ES-I3 (cell line): ENCODE results near the gene USP7.
"Not testable (repeated sequence)": the region's sequence is repeated elsewhere in the genome, so short reads cannot be mapped to it uniquely, and the experiment has no call there.

Source experiments
- H3K36me3 ChIP-seq: 2 replicates; pipeline ENCODE4 v1.6.1; 2013; ENCODE audit warnings: mild to moderate bottlenecking, low read length, control low read depth, moderate library complexity; ENCODE audit not compliant: insufficient read depth
- H3K4me1 ChIP-seq: 2 replicates; pipeline ENCODE4 v1.6.1; 2013; ENCODE audit warnings: mild to moderate bottlenecking, control low read depth, low read length; ENCODE audit not compliant: insufficient read depth
- H3K9ac ChIP-seq: 2 replicates; pipeline ENCODE4 v1.6.1; 2013; ENCODE audit warnings: low read depth, mild to moderate bottlenecking, low read length, moderate library complexity
- H3K9me3 ChIP-seq: 2 replicates; pipeline ENCODE4 v1.6.1; 2013; ENCODE audit warnings: mild to moderate bottlenecking, low read length, moderate library complexity; ENCODE audit not compliant: control insufficient read depth, insufficient read depth

USP7 gene

GRCh38 chr16:8882725-8883377 lies 80.9 kb downstream of the USP7 start:
- Histone ChIP-seq H3K36me3 (no peaks in the 10 kb centered on the region; the same call in 1 of the 2 replicates), H3K9me3 (no peaks in the 10 kb centered on the region), H3K4me1 (peaks cover 11% of the 10 kb centered on the region; the same call in 1 of the 2 replicates), H3K9ac (no peak overlapping the region)

GRCh38 chr16:8882041-8882617 lies 81.6 kb downstream of the USP7 start, which contains the start of gene LITAFD:
TSS of gene LITAFD (plus strand) at chr16:8882351. CDS start at chr16:8884356, 2,005 bp downstream.
- Histone ChIP-seq H3K9ac (no peak within 1 kb of the TSS), H3K9me3 (no peaks in the 10 kb centered on the region), H3K4me1 (peaks cover 12% of the 10 kb centered on the region; the same call in 1 of the 2 replicates), H3K36me3 (no peaks in the 10 kb centered on the region)

- H3K9ac ChIP-seq, result no peak overlapping the region
- H3K9me3 ChIP-seq, result no peaks in the 10 kb centered on the region
- H3K36me3 ChIP-seq, result no peaks in the 10 kb centered on the region
- peaks cover 6% of the 10 kb centered on the region; the same call in 1 of the 2 replicates for H3K4me1 ChIP-seq
Observed at GRCh38 chr16:8880839-8881510, 82.7 kb downstream of the USP7 start.

- H3K9ac ChIP-seq, result no peak overlapping the region
- no peaks in the 10 kb centered on the region for H3K9me3 ChIP-seq
- peaks cover 6% of the 10 kb centered on the region; the same call in 1 of the 2 replicates for H3K4me1 ChIP-seq
- no peaks in the 10 kb centered on the region for H3K36me3 ChIP-seq
Observed at GRCh38 chr16:8878523-8878911, 85.2 kb downstream of the USP7 start.

- H3K36me3 ChIP-seq, result no peaks in the 10 kb centered on the region
- no peaks in the 10 kb centered on the region for H3K9me3 ChIP-seq
- H3K4me1 ChIP-seq, result peaks cover 6% of the 10 kb centered on the region; the same call in 1 of the 2 replicates
- no peak overlapping the region for H3K9ac ChIP-seq
Observed at GRCh38 chr16:8877894-8878522, 85.7 kb downstream of the USP7 start.

- H3K9me3 ChIP-seq, H3K9ac ChIP-seq, H3K36me3 ChIP-seq: not testable (repeated sequence)
- peaks cover 11% of the 10 kb centered on the region; the same call in 1 of the 2 replicates for H3K4me1 ChIP-seq
Observed at GRCh38 chr16:8875317-8875716, 88.4 kb downstream of the USP7 start.

- no peak overlapping the region for H3K9ac ChIP-seq
- peaks cover 11% of the 10 kb centered on the region; the same call in 1 of the 2 replicates for H3K4me1 ChIP-seq
- no peaks in the 10 kb centered on the region for H3K36me3 ChIP-seq
- no peaks in the 10 kb centered on the region for H3K9me3 ChIP-seq
Observed at GRCh38 chr16:8874388-8874787, 89.3 kb downstream of the USP7 start.

- peaks cover 11% of the 10 kb centered on the region; the same call in 1 of the 2 replicates for H3K4me1 ChIP-seq
- not testable (repeated sequence) for H3K9ac ChIP-seq, H3K36me3 ChIP-seq, H3K9me3 ChIP-seq
Observed at GRCh38 chr16:8873866-8874195, 89.9 kb downstream of the USP7 start.

- Histone ChIP-seq H3K9me3 (no peaks in the 10 kb centered on the region), H3K4me1 (peaks cover 9% of the 10 kb centered on the region; the same call in 1 of the 2 replicates), H3K9ac (no peak overlapping the region), H3K36me3 (no peaks in the 10 kb centered on the region)
Observed at GRCh38 chr16:8872967-8873865, 90.5 kb downstream of the USP7 start.

GRCh38 chr16:8872071-8872470 lies 91.6 kb downstream of the USP7 start:
- no peak overlapping the region for H3K9ac ChIP-seq

GRCh38 chr16:8869988-8870241 lies 93.8 kb downstream of the USP7 start:
- H3K9me3 ChIP-seq, H3K9ac ChIP-seq, H3K36me3 ChIP-seq: not testable (repeated sequence)
- peaks cover 18% of the 10 kb centered on the region for H3K4me1 ChIP-seq

More at GRCh38 chr16:8872071-8872470, 91.6 kb downstream of the USP7 start:
- Histone ChIP-seq H3K4me1 (0 out of 2 replicates have a peak, but pooled peaks cover 5% of the 10 kb centered on the region), H3K9me3 (no peaks in the 10 kb centered on the region), H3K36me3 (no peaks in the 10 kb centered on the region)

- H3K36me3 ChIP-seq, result no peaks in the 10 kb centered on the region
- peak overlapping the region; percentile 47 for H3K9ac ChIP-seq
- no peaks in the 10 kb centered on the region for H3K9me3 ChIP-seq
- peaks cover 21% of the 10 kb centered on the region for H3K4me1 ChIP-seq
Observed at GRCh38 chr16:8869212-8869987, 94.3 kb downstream of the USP7 start.

- no peaks in the 10 kb centered on the region for H3K36me3 ChIP-seq
- peak within 1 kb of the TSS; percentile 95 for H3K9ac ChIP-seq
- H3K9me3 ChIP-seq, result no peaks in the 10 kb centered on the region
- peaks cover 29% of the 10 kb centered on the region for H3K4me1 ChIP-seq
Observed at GRCh38 chr16:8868416-8869211, 95.1 kb downstream of the USP7 start, which contains the start of gene CARHSP1. TSS of gene CARHSP1 (minus strand) at chr16:8869006. CDS start at chr16:8859328, 9,678 bp downstream.
